ENCODE measurements around the gene HAND1.

The HAND1 gene

GRCh38 chr5:154494036-154494435, 16.0 kb upstream of the HAND1 start:
- H3K27ac ChIP-seq = no peak overlapping the region
- TF ChIP-seq CTCF (IDR thresholded peaks at IDR 0.05; ENCODE audit: low read depth, low read length) = no peak
- no peaks in the 10 kb centered on the region for H3K27me3 ChIP-seq (ENCODE audit: insufficient read depth, low read depth, severe bottlenecking)
- no peaks in the 10 kb centered on the region for H3K36me3 ChIP-seq
- no peak overlapping the region for H3K4me3 ChIP-seq (ENCODE audit: low read depth, low read length)
- no peak for DNase-seq
- no peaks in the 10 kb centered on the region for H3K9me3 ChIP-seq (ENCODE audit: severe bottlenecking)

- no peak for TF ChIP-seq CTCF (IDR thresholded peaks at IDR 0.05; ENCODE audit: low read depth, low read length)
- Histone ChIP-seq H3K9me3 (ENCODE audit: severe bottlenecking) (no peaks in the 10 kb centered on the region), H3K4me3 (ENCODE audit: low read depth, low read length) (no peak overlapping the region), H3K27me3 (ENCODE audit: insufficient read depth, low read depth, severe bottlenecking) (no peaks in the 10 kb centered on the region), H3K36me3 (no peaks in the 10 kb centered on the region), H3K27ac (no peak overlapping the region)
- no peak for DNase-seq
Measured at GRCh38 chr5:154493274-154493673, 15.2 kb upstream of the HAND1 start.

GRCh38 chr5:154491941-154492340, 13.9 kb upstream of the HAND1 start:
- Histone ChIP-seq H3K36me3 (no peaks in the 10 kb centered on the region), H3K4me3 (ENCODE audit: low read depth, low read length) (no peak overlapping the region), H3K9me3 (ENCODE audit: severe bottlenecking) (no peaks in the 10 kb centered on the region), H3K27me3 (ENCODE audit: insufficient read depth, low read depth, severe bottlenecking) (no peaks in the 10 kb centered on the region), H3K27ac (no peak overlapping the region)
- DNase-seq = no peak
- no peak for TF ChIP-seq CTCF (IDR thresholded peaks at IDR 0.05; ENCODE audit: low read depth, low read length)

DNA sequence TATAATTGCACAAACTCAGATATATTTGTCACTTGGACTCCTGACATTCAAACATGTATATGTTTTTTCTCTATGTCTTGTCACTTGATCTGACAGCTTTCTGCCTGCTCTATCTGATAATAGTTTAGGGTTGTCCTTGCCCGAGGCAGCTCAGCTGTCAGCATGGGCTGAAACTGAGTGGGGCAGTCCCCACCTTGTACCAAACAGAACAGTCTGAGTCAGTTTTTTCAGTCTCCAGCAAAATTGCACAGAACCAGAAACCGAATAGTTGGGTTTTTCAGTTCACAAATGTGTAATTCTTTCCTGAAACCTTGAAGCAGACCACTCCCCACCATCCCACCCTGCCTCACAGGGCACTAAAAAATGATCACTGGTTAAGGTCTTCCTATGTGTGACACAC, 9.5 kb upstream of the HAND1 start:
- Histone ChIP-seq H3K27me3 (ENCODE audit: insufficient read depth, low read depth, severe bottlenecking) (no peaks in the 10 kb centered on the region), H3K9me3 (ENCODE audit: severe bottlenecking) (no peaks in the 10 kb centered on the region), H3K36me3 (no peaks in the 10 kb centered on the region), H3K4me3 (ENCODE audit: low read depth, low read length) (no peak overlapping the region), H3K27ac (no peak overlapping the region)
- no peak for DNase-seq
- TF ChIP-seq CTCF (IDR thresholded peaks at IDR 0.05; ENCODE audit: low read depth, low read length) = no peak

DNA sequence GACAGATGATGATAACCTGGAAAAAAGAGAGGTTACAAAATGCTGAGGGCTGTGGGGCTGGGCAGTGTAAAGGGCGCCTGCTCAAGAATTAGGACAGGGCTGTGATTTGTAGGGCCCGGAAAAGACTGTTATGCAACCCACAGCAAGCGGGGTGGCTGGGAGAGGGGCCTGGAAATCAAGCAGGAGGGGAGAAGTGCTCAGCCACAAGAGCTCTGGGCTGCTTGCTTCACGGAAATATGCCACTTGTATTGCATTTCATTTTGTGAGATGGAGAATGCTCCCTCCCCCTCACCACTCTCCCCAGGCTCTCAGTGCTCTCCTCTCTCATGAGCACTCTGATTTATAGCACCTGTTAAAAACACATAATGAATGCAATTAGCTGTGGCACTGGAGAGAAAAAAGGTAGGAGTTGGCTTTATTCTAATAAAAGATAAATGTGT, 8.4 kb upstream of the HAND1 start:
- no peak overlapping the region for H3K27ac ChIP-seq
- no peaks in the 10 kb centered on the region for H3K9me3 ChIP-seq (ENCODE audit: severe bottlenecking)
- no peaks in the 10 kb centered on the region for H3K27me3 ChIP-seq (ENCODE audit: insufficient read depth, low read depth, severe bottlenecking)
- H3K36me3 ChIP-seq = no peaks in the 10 kb centered on the region
- no peak for TF ChIP-seq CTCF (IDR thresholded peaks at IDR 0.05; ENCODE audit: low read depth, low read length)
- no peak overlapping the region for H3K4me3 ChIP-seq (ENCODE audit: low read depth, low read length)
- no peak for DNase-seq

DNA sequence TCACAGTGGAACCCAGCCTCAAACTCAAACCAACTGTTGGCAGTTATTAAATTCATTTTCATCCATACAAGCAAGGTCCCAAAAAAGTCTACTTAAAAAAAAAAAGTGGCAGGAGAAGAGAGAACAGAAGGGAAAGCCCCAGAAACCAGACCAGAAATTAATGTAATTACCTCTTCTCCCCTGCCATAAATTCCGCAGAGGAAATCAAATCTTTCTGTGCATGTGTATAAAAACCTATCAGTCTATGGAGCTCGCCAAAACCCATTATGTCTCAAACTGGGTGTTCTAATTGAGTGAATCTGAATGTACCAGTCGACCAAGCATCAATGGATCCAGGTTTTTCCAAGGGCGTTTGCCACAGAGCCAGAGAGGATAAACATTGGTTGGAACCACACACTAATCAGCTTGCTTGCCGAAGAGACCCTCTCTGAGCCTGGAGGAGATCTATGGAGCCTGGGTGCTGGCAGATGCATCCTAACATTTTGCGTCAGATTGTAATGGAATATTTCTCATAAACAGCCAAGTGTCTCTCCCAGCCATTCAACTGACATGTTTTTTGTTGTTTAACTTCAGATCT, 7.9 kb upstream of the HAND1 start:
- H3K4me3 ChIP-seq (ENCODE audit: low read depth, low read length) = no peak overlapping the region
- H3K36me3 ChIP-seq = no peaks in the 10 kb centered on the region
- no peaks in the 10 kb centered on the region for H3K27me3 ChIP-seq (ENCODE audit: insufficient read depth, low read depth, severe bottlenecking)
- no peak overlapping the region for H3K27ac ChIP-seq
- no peak for DNase-seq
- TF ChIP-seq CTCF (IDR thresholded peaks at IDR 0.05; ENCODE audit: low read depth, low read length) = no peak
- no peaks in the 10 kb centered on the region for H3K9me3 ChIP-seq (ENCODE audit: severe bottlenecking)
